ENCODE results near the gene TMEM8B. TPM values are rescaled to one million over a fixed set of nuclear protein-coding genes. Genes with fewer than 3 reads are reported as not detected.

TMEM8B gene
- total and polyA plus RNA-seq, 9 of the 15 experiments (the other 6 are each of a cell fraction or from before 2014, with no cell fraction given) = 0.01 to 2.2 (median 1.1) TPM

DNA sequence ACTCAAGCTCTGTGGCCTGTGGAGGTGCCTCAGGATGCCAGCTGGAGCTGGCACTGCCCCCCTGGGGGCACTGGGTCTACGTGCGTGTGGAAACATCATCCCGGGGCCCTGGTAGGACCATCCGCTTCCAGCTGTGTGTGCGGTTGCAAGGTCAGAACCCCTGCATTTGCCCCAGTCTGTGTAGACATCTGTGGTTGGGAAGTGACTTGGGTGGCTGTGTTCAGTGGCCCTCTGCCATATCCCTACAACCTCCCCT, 12.5 kb downstream of the TMEM8B start (continued):
- TF ChIP-seq ZNF232 (CRISPR knock-in tag; IDR thresholded peaks at IDR 0.05) (no peak), CREB1 (IDR thresholded peaks at IDR 0.05) (no peak), CREB1 (CRISPR knock-in tag; IDR thresholded peaks at IDR 0.05) (no peak), HDAC2 (IDR thresholded peaks at IDR 0.05) (no peak)

DNA sequence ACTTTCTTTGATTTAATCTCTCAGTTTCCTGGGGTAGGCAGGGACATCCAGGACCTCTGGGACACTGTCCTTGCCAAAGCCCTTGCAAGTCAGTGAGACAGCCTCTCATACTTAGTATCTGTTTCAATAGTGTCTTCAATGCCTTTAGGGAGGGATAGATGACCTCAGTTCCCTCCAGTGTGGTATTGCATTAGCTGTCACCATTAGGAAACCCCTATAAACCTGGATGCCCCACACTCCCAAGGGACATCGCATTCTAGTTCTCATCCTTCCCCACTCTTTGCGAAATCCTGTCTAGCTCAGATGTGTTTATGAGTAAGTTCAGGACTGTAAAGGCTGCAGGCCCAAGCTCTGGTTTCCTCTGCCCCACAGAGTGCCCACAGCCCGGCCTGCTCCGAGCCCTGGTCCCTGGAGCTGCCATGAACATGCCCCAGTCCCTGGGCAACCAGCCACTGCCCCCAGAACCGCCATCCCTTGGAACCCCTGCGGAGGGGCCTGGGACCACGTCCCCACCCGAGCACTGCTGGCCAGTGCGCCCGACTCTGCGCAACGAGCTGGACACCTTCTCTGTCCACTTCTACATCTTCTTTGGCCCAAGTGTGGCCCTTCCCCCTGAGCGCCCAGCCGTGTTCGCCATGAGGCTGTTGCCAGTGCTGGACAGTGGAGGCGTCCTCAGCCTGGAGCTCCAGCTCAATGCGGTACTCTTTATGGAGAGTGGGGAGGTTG, 13.2 kb downstream of the TMEM8B start:
- FAIRE-seq (no peak), ATAC-seq (no peak), DNase-seq (ENCODE audit: extremely low read depth in 1 of 4, low spot score in 3 of 4) (no peak)
- POLR2A ChIA-PET = interaction anchor here (0.8 to 1.0 kb wide), 2 partner anchors 9 to 20 kb away, joined by 3 to 6 read pairs; no protein-coding TSS in a partner anchor
- no TSS peak for BruUV-seq (replicated peaks)
- CTCF ChIA-PET (ENCODE audit: low intra/inter-chr PET ratio) = no interaction called here
- in situ Hi-C loops (cut with MboI) (no loop called here), intact Hi-C loops (cut with micrococcal nuclease) (no loop called here)
- Histone ChIP-seq H3K9me1 (ENCODE audit: control insufficient read depth, insufficient read depth, low read length) (no peaks in the 10 kb centered on the region), H4K20me1 (replicated peaks; ENCODE audit: control insufficient read depth, insufficient read depth, low read length) (no peaks in the 10 kb centered on the region), H3K4me3 (no peak overlapping the region), H3K9me3 (replicated peaks; ENCODE audit: control insufficient read depth, insufficient read depth, low read depth, low read length) (no peaks in the 10 kb centered on the region), H3K4me2 (ENCODE audit: insufficient read depth, low read length) (no peak overlapping the region), H2AFZ (ENCODE audit: low read depth, low read length) (no peak overlapping the region), H3K4me1 (replicated peaks in 1 of 2; ENCODE audit: control insufficient read depth in 2 of 2, insufficient read depth in 2 of 2, low read length in 2 of 2) (peaks cover 0 to 11% of the 10 kb centered on the region in 2 experiments; a peak in 2 of 5 replicates), H3K79me2 (ENCODE audit: control insufficient read depth, insufficient read depth, low read length) (no peaks in the 10 kb centered on the region), H3K36me3 (ENCODE audit: control insufficient read depth, insufficient read depth, low read length) (no peaks in the 10 kb centered on the region), H3K27me3 (ENCODE audit: control insufficient read depth in 2 of 2, insufficient read depth in 2 of 2, low read length in 2 of 2) (peaks cover 0 to 34% of the 10 kb centered on the region in 2 experiments; a peak in 4 of 5 replicates), H3K27ac (ENCODE audit: extremely low read depth, low read depth, low read length) (no peak overlapping the region), H3K9ac (ENCODE audit: insufficient read depth in 1 of 2, low read depth in 2 of 2, low read length in 2 of 2) (no peak overlapping the region)
- 18% methylated on average over 13 of the region's 17 CpGs for WGBS (ENCODE audit: insufficient coverage, low coverage, missing lambda C conversion rate)
- TF ChIP-seq MED1 (CRISPR knock-in tag; IDR thresholded peaks at IDR 0.05; ENCODE audit: borderline replicate concordance) = no peak
- no peak for TF ChIP-seq RB1 (IDR thresholded peaks at IDR 0.05; ENCODE audit: low read depth)
- TF ChIP-seq MLX (CRISPR knock-in tag; conservative IDR thresholded peaks at IDR 0.05) = no peak
- no peak for TF ChIP-seq ZNF175 (CRISPR knock-in tag; IDR thresholded peaks at IDR 0.05; ENCODE audit: low read depth)
- TF ChIP-seq, protein P1, sequence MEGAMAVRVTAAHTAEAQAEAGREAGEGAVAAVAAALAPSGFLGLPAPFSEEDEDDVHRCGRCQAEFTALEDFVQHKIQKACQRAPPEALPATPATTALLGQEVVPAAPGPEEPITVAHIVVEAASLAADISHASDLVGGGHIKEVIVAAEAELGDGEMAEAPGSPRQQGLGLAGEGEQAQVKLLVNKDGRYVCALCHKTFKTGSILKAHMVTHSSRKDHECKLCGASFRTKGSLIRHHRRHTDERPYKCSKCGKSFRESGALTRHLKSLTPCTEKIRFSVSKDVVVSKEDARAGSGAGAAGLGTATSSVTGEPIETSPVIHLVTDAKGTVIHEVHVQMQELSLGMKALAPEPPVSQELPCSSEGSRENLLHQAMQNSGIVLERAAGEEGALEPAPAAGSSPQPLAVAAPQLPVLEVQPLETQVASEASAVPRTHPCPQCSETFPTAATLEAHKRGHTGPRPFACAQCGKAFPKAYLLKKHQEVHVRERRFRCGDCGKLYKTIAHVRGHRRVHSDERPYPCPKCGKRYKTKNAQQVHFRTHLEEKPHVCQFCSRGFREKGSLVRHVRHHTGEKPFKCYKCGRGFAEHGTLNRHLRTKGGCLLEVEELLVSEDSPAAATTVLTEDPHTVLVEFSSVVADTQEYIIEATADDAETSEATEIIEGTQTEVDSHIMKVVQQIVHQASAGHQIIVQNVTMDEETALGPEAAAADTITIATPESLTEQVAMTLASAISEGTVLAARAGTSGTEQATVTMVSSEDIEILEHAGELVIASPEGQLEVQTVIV (CRISPR knock-in tag; IDR thresholded peaks at IDR 0.05; ENCODE audit: borderline replicate concordance) = no peak
- TF ChIP-seq ZNF584 (CRISPR knock-in tag; IDR thresholded peaks at IDR 0.05; ENCODE audit: low read depth) = no peak
- TF ChIP-seq CXXC5 (CRISPR knock-in tag; IDR thresholded peaks at IDR 0.05) = no peak
- TF ChIP-seq IRF2 (CRISPR knock-in tag; IDR thresholded peaks at IDR 0.05) = no peak
- no peak for TF ChIP-seq ZNF57 (CRISPR knock-in tag; IDR thresholded peaks at IDR 0.05)
- no peak for TF ChIP-seq POLR2AphosphoS5 (IDR thresholded peaks at IDR 0.05; ENCODE audit: control insufficient read depth, insufficient read depth, low read depth, low read length)
- no peak for TF ChIP-seq CHD4 (IDR thresholded peaks at IDR 0.05; ENCODE audit: insufficient read depth, insufficient replicate concordance, low read depth, low read length, poor library complexity, severe bottlenecking)
- TF ChIP-seq HDGF (IDR thresholded peaks at IDR 0.05) = no peak
- no peak for TF ChIP-seq NFIX (CRISPR knock-in tag; IDR thresholded peaks at IDR 0.05; ENCODE audit: low read depth)
- TF ChIP-seq MAFK (IDR thresholded peaks at IDR 0.05; ENCODE audit: low read length) = no peak
- TF ChIP-seq NCOA4 (IDR thresholded peaks at IDR 0.05; ENCODE audit: partially characterized antibody) = no peak
- TF ChIP-seq L3MBTL2 (IDR thresholded peaks at IDR 0.05) = no peak
- no peak for TF ChIP-seq KAT2B (IDR thresholded peaks at IDR 0.05; ENCODE audit: low read depth, low read length)
